Activated CD4-positive, CD25-positive, alpha-beta regulatory T cell treated with anti-CD3 and anti-CD28 coated beads, Interleukin-2, amount 50 U/mL, for 72 hours (primary cell): ENCODE data around the gene ZNF350.
"Not testable (repeated sequence)": the region's sequence is repeated elsewhere in the genome, so short reads cannot be mapped to it uniquely, and the experiment has no call there.

ENCODE experiments used
- DNase-seq: peaks from one replicate; pipeline ENCODE4 v3.0.0; 2021

The ZNF350 gene

DNA sequence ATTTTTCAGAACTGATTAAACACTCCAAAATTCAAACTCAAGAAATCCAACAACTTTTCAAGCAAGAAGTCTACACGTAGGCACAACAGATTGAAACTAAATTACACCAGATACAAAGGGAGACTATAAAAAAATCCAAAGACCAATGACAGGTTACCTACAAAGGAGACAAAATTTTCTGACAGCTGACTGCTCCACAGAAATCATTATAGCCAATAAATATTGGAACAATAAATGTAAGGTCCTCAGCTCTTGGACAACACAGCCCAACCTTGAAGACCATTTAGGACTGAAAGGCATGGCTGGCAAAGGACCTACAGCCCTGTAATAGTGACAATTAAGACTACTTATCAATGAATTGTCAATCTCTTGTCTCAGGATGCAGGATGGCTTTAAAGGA, 15.9 kb downstream of the ZNF350 start:
- no peak for DNase-seq

DNA sequence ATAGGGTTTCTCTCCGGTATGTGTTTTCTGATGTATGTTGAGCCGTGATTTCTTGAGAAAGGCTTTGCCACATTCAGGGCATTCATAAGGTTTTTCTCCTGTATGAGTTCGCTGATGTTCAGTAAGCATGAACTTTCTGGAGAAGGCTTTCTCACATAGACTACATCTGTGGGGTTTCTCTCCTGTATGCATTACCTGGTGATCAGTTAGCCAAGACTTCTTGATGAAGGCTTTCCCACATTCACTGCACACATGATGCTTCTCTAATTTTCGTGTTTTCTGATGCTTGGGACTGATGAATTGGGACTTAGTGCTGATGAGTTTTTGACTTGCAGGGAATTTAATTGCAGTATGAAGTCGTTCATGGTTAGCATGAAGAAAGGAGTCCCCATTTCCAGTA, 21.1 kb downstream of the ZNF350 start:
- DNase-seq: no peak

DNA sequence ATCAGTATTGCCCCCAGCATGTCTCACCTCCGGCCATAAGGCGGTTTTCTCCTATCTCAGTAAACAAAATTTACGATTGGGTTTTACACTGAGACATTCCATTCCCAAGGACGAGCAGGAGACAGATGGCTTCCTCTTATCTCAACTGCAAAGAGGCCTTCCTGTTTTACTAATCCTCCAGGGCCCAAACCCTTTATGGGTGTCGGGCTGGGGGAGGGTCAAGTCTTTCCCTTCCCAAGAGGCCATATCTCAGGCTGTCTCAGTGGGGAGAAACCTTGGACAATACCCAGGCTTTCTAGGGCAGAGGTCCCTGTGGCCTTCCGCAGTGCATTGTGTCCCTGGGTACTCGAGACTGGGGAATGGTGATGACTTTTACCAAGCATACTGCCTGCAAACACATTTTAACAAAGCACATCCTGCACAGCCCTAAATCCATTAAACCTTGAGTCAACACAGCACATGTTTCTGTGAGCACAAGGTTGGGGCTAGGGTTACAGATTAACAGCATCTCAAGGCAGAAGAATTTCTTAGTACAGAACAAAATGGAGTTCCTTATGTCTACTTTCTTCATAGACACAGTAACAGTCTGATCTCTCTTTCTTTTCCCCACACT, 25.9 kb downstream of the ZNF350 start:
- not testable (repeated sequence) for DNase-seq

DNA sequence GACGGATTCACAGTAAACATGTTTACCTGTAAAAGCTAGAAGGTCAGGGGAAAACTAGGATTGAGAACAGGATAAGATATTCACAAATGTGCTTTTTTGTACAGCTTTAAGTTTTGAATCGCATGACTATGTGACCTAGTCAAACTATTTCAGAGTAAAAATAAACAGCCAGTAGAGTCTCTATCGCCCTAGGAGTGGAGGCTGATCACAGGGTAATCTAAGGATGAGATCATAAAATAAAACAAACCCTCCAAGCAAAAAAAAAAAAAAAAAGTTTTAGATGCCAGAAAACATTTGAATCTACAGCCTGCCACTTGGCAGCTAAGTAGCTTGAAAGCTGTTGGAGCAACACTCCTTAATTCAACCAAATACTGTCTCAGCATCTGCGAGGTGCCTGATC, 26.8 kb downstream of the ZNF350 start:
- no peak for DNase-seq

DNA sequence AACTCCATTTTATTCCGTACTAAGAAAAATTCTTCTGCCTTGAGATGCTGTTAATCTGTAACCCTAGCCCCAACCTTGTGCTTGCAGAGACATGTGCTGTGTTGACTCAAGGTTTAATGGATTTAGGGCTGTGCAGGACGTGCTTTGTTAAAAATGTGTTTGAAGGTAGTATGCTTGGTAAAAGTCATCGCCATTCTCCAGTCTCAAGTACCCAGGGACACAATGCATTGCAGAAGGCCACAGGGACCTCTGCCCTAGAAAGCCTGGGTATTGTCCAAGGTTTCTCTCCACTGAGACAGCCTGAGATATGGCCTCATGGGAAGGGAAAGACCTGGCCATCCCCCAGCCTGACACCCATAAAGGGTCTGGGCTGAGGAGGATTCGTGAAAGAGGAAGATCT, 28.8 kb downstream of the ZNF350 start:
- DNase-seq: not testable (repeated sequence)

DNA sequence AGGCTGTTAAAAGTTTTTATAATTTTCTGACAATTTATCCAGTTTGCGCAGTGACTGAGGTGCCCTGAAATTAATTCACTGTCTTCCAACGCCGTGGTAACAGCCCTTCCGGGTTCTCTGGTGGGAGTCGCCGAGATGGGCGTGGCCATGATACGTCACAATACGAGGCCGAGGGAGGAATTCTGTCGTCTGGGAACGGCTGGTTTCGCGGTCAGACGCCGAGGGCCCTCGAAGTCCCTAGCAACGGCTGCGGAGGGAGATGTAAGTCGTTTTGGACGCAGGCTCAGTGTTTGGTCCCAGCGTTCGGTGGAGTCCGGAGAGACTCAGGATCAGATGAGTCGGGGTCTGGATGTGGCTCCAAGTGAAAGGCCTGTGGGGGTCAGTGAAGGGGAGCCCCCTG, 37.7 kb downstream of the ZNF350 start:
- DNase-seq: no peak

DNA sequence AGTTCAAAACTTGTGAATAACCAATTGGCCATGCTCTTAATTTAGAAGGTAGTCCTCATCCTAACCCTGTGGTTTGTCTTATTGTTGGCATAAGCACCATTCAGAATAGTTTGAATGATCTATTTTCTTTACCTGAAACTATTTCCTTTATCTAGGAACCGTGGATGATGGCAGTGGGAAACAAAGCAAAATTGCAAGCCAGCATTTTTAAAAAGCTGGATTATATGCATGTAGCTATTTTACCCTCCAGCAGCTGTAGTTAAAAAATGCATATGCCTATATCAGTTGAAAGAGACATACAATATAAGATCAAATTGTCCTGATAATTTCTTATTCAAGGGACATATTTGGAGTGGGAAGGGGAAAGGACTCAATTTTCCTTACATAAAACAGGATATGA, 40.0 kb downstream of the ZNF350 start:
- no peak for DNase-seq

DNA sequence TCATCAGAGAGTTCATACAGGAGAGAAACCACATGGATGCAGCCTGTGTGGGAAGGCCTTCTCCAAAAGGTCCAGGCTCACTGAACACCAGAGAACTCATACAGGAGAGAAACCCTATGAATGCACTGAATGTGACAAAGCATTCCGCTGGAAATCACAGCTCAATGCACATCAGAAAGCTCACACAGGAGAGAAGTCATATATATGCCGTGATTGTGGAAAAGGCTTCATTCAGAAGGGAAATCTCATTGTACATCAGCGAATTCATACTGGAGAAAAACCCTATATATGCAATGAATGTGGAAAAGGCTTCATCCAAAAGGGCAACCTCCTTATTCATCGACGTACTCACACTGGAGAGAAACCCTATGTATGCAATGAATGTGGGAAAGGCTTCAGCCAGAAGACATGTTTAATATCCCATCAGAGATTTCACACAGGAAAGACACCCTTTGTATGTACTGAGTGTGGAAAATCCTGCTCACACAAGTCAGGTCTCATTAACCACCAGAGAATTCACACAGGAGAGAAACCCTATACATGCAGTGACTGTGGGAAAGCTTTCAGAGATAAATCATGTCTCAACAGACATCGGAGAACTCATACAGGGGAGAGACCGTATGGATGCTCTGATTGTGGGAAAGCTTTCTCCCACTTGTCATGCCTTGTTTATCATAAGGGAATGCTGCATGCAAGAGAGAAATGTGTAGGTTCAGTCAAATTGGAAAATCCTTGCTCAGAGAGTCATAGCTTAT, 41.7 kb downstream of the ZNF350 start:
- DNase-seq: no peak

DNA sequence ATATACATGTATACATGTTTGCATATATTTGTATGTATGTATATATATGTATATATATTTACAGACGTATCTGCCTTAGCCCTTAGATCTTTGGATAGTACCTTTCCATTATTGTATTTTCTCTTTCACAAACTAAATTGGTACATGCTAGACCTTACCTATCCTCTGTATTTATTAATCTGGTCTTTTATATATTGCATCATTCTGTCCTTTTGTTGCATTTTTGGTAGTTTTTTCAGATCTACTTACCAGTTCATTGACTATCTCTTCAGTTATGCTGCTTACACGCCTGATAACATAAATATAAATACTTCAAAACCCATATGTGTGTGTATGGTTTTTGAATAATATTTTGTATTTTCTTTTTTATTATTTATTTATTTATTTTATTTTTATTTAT, 47.7 kb downstream of the ZNF350 start:
- no peak for DNase-seq

DNA sequence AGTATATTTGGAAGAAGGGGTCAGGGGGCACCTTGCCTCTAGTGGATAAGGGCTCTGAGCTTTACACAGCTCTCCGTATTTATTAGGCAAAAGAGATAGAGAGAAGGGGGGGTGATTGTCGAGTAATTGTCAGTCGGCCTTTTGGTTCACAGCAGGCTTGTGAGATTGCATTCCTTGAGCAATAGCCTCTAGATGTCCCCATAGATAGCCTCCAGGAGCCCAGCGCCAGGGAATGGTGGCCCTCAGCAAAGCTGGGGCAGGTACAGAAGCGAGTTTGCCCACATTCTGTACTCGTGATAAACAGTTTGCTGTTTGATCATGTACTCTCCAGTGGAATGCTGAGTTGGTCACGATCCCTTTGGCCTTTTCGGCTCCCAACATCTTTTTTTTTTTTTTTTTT, 54.7 kb downstream of the ZNF350 start:
- DNase-seq: no peak

DNA sequence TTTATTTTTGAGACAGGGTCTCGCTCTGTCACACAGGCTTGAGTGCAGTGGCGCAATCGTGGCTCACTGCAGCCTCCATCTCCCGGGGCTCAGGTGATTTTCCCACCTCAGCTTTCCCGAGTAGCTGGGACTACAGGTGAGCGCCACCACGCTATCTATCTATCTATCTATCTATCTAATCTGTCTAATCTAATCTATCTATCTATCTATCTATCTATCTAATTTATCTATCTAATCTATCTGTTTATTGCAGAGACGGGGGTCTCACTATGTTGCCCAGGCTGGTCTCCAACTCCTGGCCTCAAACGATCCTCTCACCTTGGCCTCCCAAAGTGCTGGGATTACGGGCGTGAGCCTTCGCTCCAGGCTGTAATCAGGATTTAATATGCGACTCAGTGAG, 58.8 kb downstream of the ZNF350 start:
- DNase-seq: no peak

DNA sequence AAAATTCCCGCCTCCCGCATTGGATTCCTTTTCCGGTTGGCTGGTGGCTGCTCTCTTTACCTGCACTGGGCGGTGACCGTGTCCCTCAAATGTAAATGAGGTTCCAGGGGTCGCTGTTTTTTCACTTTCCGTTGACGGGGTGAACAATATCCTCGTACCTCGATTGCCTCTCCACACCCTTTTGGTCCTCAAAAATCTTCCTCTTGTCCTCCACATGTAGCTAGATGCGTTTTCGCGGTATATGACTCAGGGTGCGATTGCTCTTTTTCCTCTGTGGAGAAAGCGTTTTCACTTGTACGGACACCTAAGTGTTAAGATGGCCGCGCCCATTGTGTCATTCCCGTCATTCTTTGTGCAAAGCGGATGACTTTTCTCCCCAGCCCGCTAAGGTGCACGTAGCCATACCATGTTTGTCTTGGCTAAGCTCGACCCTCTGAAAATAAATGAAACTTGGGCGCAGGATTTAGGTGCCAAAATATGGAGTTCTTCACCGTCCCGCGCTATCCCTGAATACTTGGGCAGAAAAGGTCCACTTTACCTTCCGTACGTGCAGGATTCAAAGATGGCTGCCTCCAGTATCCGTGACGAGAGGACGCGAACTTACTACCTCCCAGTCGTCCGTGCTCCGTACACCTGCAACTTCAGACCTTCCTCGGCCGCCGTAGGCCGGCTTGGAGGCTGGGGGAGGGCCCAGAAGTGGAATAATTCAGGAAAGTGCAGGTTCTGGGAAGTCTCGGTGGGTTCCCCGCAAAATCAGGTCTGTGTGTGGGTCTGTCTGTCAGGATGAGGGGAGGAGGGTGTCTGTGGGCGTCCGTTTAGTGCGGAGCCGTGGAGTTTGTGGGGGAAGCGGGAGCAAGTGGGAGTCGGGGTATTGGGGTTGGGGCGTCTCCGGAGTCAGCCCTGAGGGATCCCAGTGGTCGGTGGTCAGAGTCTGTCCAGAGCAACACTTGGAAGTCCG, 59.6 kb downstream of the ZNF350 start, which contains the start of gene ZNF613:
Gene ZNF613 (plus strand): TSS at position 689 of the 958 bp plus-strand sequence. CDS start 8,749 bp downstream, outside the sequence.
- peak; percentile 73 for DNase-seq

DNA sequence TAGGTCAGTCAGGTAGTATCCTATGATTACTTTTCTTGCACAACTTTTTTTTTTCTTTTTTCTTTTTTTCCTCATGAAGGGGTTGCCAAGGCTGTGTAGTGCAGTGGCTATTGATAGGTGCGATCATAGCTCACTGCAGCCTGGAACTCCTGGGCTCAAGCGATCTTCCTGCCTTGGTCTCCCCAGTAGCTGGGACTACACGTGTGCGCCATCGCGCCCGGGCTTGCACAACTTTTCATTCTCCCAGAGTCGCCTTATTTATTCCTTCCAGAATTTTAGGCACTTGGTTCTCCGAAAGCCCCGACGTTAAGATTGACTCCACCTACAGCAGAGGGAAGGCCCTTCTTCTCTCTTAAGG, 60.2 kb downstream of the ZNF350 start:
- no peak for DNase-seq

DNA sequence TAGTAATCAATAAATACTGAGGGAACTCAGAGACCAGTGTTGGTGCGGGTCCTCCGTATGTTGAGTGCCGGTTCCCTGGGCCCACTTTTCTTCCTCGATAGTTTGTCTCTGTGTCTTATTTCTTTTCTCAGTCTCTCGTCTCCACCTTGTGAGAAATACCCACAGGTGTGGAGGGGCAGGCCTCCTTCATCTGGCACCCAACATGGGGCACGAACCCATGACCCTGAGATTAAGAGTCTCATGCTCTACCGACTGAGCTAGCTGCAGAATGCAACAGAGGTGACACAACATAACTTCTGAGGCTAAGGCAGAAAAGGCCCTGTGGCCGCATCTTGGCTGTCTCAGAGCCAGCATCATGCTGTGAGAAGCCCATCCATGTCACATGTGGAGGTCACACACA, 64.7 kb downstream of the ZNF350 start:
- DNase-seq: no peak

DNA sequence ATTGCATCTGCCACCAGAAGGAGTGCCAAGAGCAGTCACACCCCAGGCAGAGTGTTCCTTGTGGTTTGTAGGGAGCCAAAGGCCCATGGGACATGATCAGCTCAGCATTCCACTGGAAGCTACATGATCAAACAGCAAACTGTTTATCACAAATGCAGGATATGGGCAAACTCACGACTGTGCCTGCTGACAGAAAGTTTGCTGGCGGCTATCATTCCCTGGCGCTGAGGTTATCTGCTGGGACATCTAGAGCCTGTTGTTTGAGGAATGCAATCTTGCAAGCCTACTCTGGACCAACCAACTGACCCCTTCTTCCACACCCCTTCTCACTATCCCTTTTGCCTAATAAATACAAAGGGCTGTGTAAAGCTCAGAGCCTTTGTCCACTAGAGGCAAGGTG, 67.0 kb downstream of the ZNF350 start:
- DNase-seq: no peak

DNA sequence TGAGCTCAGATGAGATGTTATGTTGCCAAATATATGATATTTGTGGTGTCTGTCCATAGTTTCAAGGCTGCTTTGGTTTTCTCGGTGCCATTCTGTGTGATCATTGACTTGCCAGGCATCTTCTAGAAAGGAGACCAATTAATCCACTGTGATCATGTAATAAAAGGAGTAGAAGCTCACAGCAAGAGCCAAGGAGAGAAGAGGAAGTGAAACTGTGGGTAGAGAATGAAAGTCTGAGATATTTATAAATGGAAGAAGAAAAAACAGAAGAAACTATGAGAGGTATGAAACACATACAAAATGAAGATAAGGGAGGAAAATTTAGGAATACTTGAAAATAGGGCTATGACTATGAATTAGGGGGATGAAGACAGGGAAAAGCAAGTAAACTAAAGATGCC, 70.5 kb downstream of the ZNF350 start:
- no peak for DNase-seq

DNA sequence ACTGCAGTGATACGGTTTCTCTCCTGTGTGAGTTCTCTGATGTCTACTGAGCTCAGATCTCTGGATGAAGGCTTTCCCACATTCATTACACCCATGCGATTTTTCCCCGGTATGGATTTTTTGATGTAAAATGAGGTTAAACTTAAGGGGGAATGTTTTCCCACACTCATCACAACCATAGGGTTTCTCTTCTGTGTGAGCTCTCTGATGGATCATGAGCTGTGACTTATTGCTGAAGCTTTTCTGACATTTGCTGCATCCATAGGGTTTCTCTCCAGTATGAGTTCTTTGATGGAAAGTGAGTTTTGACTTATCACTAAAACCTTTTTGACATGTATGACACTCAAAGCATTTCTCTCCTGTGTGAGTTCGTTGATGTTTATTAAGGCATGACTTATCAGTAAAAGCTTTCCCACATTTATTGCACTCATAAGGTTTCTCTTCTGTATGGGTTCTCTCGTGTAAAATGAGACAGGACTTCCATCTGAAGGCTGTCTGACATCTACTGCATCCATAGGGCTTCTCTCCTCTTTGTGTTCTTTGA, 71.2 kb downstream of the ZNF350 start:
- DNase-seq: no peak
